ENCODE data around the gene EPHA7. TPM values are rescaled to one million over a fixed set of nuclear protein-coding genes. Genes with fewer than 3 reads are reported as not detected.

The EPHA7 gene
- total and polyA plus RNA-seq, 2 of the 4 experiments (the other 2 are of a cell fraction), result not detected

DNA sequence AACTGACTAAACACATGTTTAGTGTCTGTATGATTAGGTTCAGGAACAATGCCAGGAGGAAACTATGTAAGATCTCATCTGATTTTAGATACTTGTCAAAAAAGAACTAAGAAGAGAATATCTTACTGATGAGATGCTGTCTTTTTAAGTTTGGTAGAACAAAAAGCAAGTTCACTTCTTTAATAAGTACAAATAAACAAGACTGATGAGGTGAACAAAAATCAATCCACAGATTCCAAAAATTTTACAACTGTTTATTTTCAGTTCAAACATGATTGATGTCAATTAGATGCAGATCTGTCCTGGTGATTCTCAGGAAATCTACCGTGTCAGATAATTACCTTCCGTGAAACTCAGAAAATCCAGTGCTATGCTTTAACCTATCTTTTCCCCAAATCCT, 24.9 kb downstream of the EPHA7 start:
- H3K9me3 ChIP-seq (ENCODE audit: control insufficient read depth, insufficient read depth, low read length), result no peaks in the 10 kb centered on the region
- DNase-seq (no peak), ATAC-seq (ENCODE audit: low read depth) (no peak)
- no peak overlapping the region for H4K5ac ChIP-seq (ENCODE audit: low read depth, low read length)
- no peaks in the 10 kb centered on the region for H3K27me3 ChIP-seq (ENCODE audit: control insufficient read depth, insufficient read depth, low read length)
- H3K4me1 ChIP-seq (ENCODE audit: control insufficient read depth, insufficient read depth, low read length), result no peaks in the 10 kb centered on the region
- BruUV-seq (replicated peaks), result no TSS peak
- dilution Hi-C loops (cut with HindIII; ENCODE audit: low sequenced_read_pairs, unreplicated experiment) (no loop called here), in situ Hi-C loops (cut with MboI; ENCODE audit: low sequenced_read_pairs) (no loop called here), intact Hi-C loops (cut with micrococcal nuclease) (no loop called here)
- no peak overlapping the region for H2BK15ac ChIP-seq (ENCODE audit: low read depth, low read length)
- no peak overlapping the region for H3K56ac ChIP-seq (ENCODE audit: extremely low read depth, insufficient read depth, low read length)
- ChIA-PET CTCF (no interaction called here), POLR2A (ENCODE audit: unreplicated experiment) (no interaction called here)
- no peak overlapping the region for H3K18ac ChIP-seq (ENCODE audit: low read depth, low read length)
- H2BK120ac ChIP-seq (ENCODE audit: low read depth, low read length), result no peak overlapping the region
- no peaks in the 10 kb centered on the region for H3K9me1 ChIP-seq (ENCODE audit: insufficient read depth, low read length)
- no peak overlapping the region for H3K23ac ChIP-seq (ENCODE audit: low read depth, low read length)
- H4K91ac ChIP-seq (ENCODE audit: insufficient read depth, low read depth, low read length), result no peak overlapping the region
- H2AK9ac ChIP-seq (replicated peaks; ENCODE audit: low read depth, low read length, poor library complexity), result no peak overlapping the region
- H3K36me3 ChIP-seq (ENCODE audit: control insufficient read depth, insufficient read depth, low read length), result no peaks in the 10 kb centered on the region
- no peak overlapping the region for H2BK20ac ChIP-seq (ENCODE audit: low read depth, low read length)
- no peak overlapping the region for H2BK5ac ChIP-seq (ENCODE audit: low read depth, low read length, poor library complexity, severe bottlenecking)
- no CpG with 5 or more reads among the region's 2 CpGs for WGBS, 2 experiments (ENCODE audit: extremely low coverage in 2 of 2, insufficient read length in 1 of 2)
- no peak overlapping the region for H3K14ac ChIP-seq (replicated peaks; ENCODE audit: low read depth, low read length)
- TF ChIP-seq, protein P1, sequence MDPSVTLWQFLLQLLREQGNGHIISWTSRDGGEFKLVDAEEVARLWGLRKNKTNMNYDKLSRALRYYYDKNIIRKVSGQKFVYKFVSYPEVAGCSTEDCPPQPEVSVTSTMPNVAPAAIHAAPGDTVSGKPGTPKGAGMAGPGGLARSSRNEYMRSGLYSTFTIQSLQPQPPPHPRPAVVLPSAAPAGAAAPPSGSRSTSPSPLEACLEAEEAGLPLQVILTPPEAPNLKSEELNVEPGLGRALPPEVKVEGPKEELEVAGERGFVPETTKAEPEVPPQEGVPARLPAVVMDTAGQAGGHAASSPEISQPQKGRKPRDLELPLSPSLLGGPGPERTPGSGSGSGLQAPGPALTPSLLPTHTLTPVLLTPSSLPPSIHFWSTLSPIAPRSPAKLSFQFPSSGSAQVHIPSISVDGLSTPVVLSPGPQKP (IDR thresholded peaks at IDR 0.05; ENCODE audit: borderline replicate concordance, low read depth, low read length), result no peak
- TF ChIP-seq MXI1 (IDR thresholded peaks at IDR 0.05; ENCODE audit: borderline replicate concordance, low read depth, low read length), result no peak
- H4K20me1 ChIP-seq (ENCODE audit: insufficient read depth, low read length), result no peaks in the 10 kb centered on the region
- no peak overlapping the region for H3K4me3 ChIP-seq (ENCODE audit: insufficient read depth, low read depth, low read length)
- no peak overlapping the region for H3K4me2 ChIP-seq (ENCODE audit: low read depth, low read length)
- H3K9ac ChIP-seq (ENCODE audit: low read depth, low read length), result no peak overlapping the region
- H2AK5ac ChIP-seq (ENCODE audit: low read depth, low read length), result no peak overlapping the region
- no peak overlapping the region for H3K27ac ChIP-seq (ENCODE audit: insufficient read depth, low read length)
- H3K79me1 ChIP-seq (ENCODE audit: low read depth in 1 of 2, low read length in 2 of 2), result no peaks in the 10 kb centered on the region
- no peak overlapping the region for H4K8ac ChIP-seq (ENCODE audit: low read depth in 2 of 2, low read length in 2 of 2)
- no peak overlapping the region for H3K4ac ChIP-seq (ENCODE audit: low read depth, low read length)
- no peak overlapping the region for H2AFZ ChIP-seq (replicated peaks; ENCODE audit: low read length, poor library complexity)
